A549 (cell line): ENCODE results near the gene PIM3. TPM values are rescaled to one million over a fixed set of nuclear protein-coding genes. Genes with fewer than 3 reads are reported as not detected.

Source experiments
- ATAC-seq, 2 experiments: fragments of 200-7000 bp in 1 of 2; fragments of >200 bp in 1 of 2; cut with Nextera tagmentation in 1 of 2; cut with Tn5 transposase in 1 of 2; 3 replicates each; pipeline versions ENCODE4 v1.8.0 to v1.9.1; 2018 to 2020; ENCODE audit warnings: mild to moderate bottlenecking in 1 of 2, moderate library complexity in 1 of 2
- CTCF ChIA-PET: fragments of 300-600 bp; sonication (Branson Sonifier 250); formaldehyde crosslinking; extraction: SDS; loops from one replicate; lab custom pipeline; 2021; ENCODE audit warnings: antibody characterized with exemption, inconsistent platforms; lab: Yijun Ruan, JAX
- POLR2A ChIA-PET: fragments of 350-600 bp; formaldehyde crosslinking; extraction: SDS; loops from one replicate; lab custom pipeline; 2021; ENCODE audit warnings: antibody characterized with exemption, inconsistent platforms; lab: Yijun Ruan, JAX
- DNase-seq, 2 experiments: peaks; one replicate each; pipeline versions ENCODE4 v3.0.0 to v3.0.0-alpha.2; 2011 to 2016; ENCODE audit warnings: low read depth in 1 of 2, low spot score in 1 of 2
- FAIRE-seq: peaks from 2 replicates; lab custom pipeline; 2011; peaks lifted over from hg19 to GRCh38; lab: Jason Lieb, UNC
- H3K27ac ChIP-seq, 2 experiments: fragments of >200 bp; sonication (Bioruptor Twin); formaldehyde crosslinking; 3 replicates each; pipeline ENCODE4 v1.5.1; 2016 to 2017
- H3K4me1 ChIP-seq: fragments of >200 bp; sonication (Bioruptor Twin); formaldehyde crosslinking; 3 replicates; pipeline ENCODE4 v1.6.1; 2016
- H3K4me2 ChIP-seq: fragments of >200 bp; sonication (Bioruptor Twin); formaldehyde crosslinking; 3 replicates; pipeline ENCODE4 v1.6.1; 2016
- H3K4me3 ChIP-seq: fragments of >200 bp; sonication (Bioruptor Twin); formaldehyde crosslinking; 3 replicates; pipeline ENCODE4 v1.5.1; 2016
- H3K9me3 ChIP-seq: fragments of >200 bp; sonication (Bioruptor Twin); formaldehyde crosslinking; 3 replicates; pipeline ENCODE4 v1.6.1; 2016
- EHF ChIP-seq: fragments of 250-450 bp; sonication (Bioruptor Pico); IDR thresholded peaks from 2 replicates; pipeline ENCODE4 v1.5.0; 2020; ENCODE audit warnings: mild to moderate bottlenecking
- HOXA7 ChIP-seq: fragments of 250-450 bp; sonication (Bioruptor Pico); IDR thresholded peaks from 2 replicates; pipeline ENCODE4 v1.5.0; 2020; ENCODE audit warnings: mild to moderate bottlenecking, moderate library complexity
- JUNB ChIP-seq: fragments of >200 bp; sonication (Bioruptor Twin); formaldehyde crosslinking; IDR thresholded peaks from 2 replicates; pipeline ENCODE4 v1.6.1; 2016
- KDM1A ChIP-seq: fragments of 200-600 bp; sonication (generic); IDR thresholded peaks from 2 replicates; pipeline ENCODE4 v1.6.1; 2016; ENCODE audit warnings: low read depth, mild to moderate bottlenecking
- NPAS2 ChIP-seq: fragments of 250-450 bp; sonication (Bioruptor Pico); IDR thresholded peaks from 2 replicates; pipeline ENCODE4 v1.8.0; 2022; ENCODE audit warnings: mild to moderate bottlenecking, moderate library complexity, borderline replicate concordance
- NR3C1 ChIP-seq: fragments of >200 bp; sonication (Bioruptor Twin); formaldehyde crosslinking; IDR thresholded peaks from 3 replicates; pipeline ENCODE4 v1.6.1; 2017
- POLR2A ChIP-seq: IDR thresholded peaks from 2 replicates; pipeline ENCODE4 v1.6.1; 2012; ENCODE audit warnings: mild to moderate bottlenecking, low read length
- POLR2AphosphoS2 ChIP-seq: conservative IDR thresholded peaks from 2 replicates; pipeline ENCODE4 v1.6.1; 2012; ENCODE audit warnings: low read length, improper control_type of control experiment, inconsistent platforms
- RAD21 ChIP-seq, 2 experiments: fragments of >200 bp in 1 of 2; sonication (Bioruptor Twin) in 1 of 2; formaldehyde crosslinking in 1 of 2; IDR thresholded peaks in 1 of 2; conservative IDR thresholded peaks in 1 of 2; 2 replicates in 1 of 2; 3 replicates in 1 of 2; pipeline ENCODE4 v1.6.1; 2012 to 2018; ENCODE audit warnings: inconsistent platforms in 1 of 2
- RARB ChIP-seq: fragments of 250-450 bp; sonication (Bioruptor Pico); IDR thresholded peaks from 2 replicates; pipeline ENCODE4 v1.8.0; 2021; ENCODE audit warnings: mild to moderate bottlenecking, moderate library complexity
- SMC3 ChIP-seq: fragments of >200 bp; sonication (Bioruptor Twin); formaldehyde crosslinking; IDR thresholded peaks from 3 replicates; pipeline ENCODE4 v1.6.1; 2018; ENCODE audit warnings: inconsistent platforms
- SREBF2 ChIP-seq: fragments of 450-650 bp; IDR thresholded peaks from 2 replicates; pipeline ENCODE4 v1.6.1; 2014; ENCODE audit warnings: mild to moderate bottlenecking, moderate library complexity
- ZC3H11A ChIP-seq: fragments of 450-650 bp; IDR thresholded peaks from 2 replicates; pipeline ENCODE4 v1.6.1; 2014; ENCODE audit warnings: antibody characterized with exemption, mild to moderate bottlenecking
- WGBS: methylation state at CpG from one replicate; pipeline ENCODE4 v1.1.6; 2017; ENCODE audit errors: missing lambda C conversion rate; 5-methylcytosine and 5-hydroxymethylcytosine counted together
- polyA plus RNA-seq, 4 experiments: library from polyadenylated mRNA; depleted of rRNA in 3 of 4; stranded (reverse); fragments of >200 nt; fragmentation: RNase III in 1 of 4; extraction: RNeasy Plus Mini Kit Qiagen cat#74134 plus additional on column Dnase treatment in 1 of 4; gene quantifications; 2 replicates in 3 of 4; 3 replicates in 1 of 4; pipeline ENCODE4 v1.2.3, GENCODE V29; 2011 to 2017
- TF ChIP-seq, protein P1 (sequence below): fragments of >200 bp; sonication (Bioruptor Twin); formaldehyde crosslinking; IDR thresholded peaks from 3 replicates; pipeline ENCODE4 v1.5.1; 2016
- TF ChIP-seq, protein P2 (sequence below): fragments of >200 bp; sonication (Bioruptor Twin); formaldehyde crosslinking; IDR thresholded peaks from 3 replicates; pipeline ENCODE4 v1.6.1; 2016
- TF ChIP-seq, protein P3 (sequence below): IDR thresholded peaks from 2 replicates; pipeline ENCODE4 v1.6.1; 2012
- TF ChIP-seq, protein P4 (sequence below): fragments of 250-450 bp; sonication (Bioruptor Pico); IDR thresholded peaks from 2 replicates; pipeline ENCODE4 v1.5.0; 2020; ENCODE audit warnings: low read depth, mild to moderate bottlenecking, moderate library complexity
- TF ChIP-seq, protein P5 (sequence below): fragments of >200 bp; sonication (Bioruptor Twin); formaldehyde crosslinking; IDR thresholded peaks from 2 replicates; pipeline ENCODE4 v1.6.1; 2016

PIM3 gene
- polyA plus RNA-seq, 2 of the 4 experiments (the other 2 are of a cell fraction), result 4.4 to 11.3 TPM

DNA sequence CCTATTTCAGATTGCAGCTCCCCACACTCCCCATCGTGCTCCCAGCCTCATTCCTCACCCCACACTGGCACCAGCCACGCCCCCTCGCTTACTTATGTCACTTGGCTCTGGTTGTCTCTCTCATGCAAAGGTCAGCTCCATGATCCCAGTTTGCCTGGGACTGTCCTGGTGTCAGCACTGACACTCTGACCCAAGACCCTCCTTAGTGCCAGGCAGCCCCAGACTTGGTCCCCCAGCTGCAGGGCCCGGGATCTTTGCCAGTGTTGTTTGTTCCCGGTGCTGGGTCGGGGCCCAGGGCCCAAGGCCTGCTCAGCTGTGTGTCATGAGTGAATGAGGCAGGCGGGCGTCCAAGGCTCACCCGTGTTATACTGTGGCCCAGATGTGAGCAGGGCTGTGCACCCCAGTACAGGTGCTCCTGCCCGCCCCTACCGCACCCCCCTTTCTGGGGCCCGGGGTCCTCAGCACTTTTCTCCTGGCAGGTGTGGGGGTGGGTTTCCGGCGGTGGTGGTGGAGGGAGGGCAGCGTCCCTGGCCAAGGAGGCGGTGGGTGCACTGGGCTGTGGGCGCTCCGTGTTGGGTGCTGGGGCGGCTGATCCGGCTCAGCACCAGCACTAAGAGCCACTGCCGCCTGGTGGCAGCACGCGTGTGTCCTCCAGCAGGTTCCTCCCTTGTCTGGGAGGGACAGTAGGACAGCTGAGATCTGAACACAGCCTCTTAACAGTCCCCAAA lies 32.5 kb downstream of the PIM3 start:
- Histone ChIP-seq H3K27ac (peak overlapping the region; percentile 52 to 74; a peak in 5 of 6 replicates), H3K4me3 (no peak overlapping the region), H3K9me3 (peaks cover 8% of the 10 kb centered on the region; the same call in 1 of the 3 replicates), H3K4me1 (no peaks in the 10 kb centered on the region), H3K4me2 (peak overlapping the region; percentile 69)
- DNase-seq (peak; percentile 44 to 65), ATAC-seq (peak; percentile 92 to 96), FAIRE-seq (no peak)
- POLR2A ChIA-PET, result no interaction called here
- TF ChIP-seq, protein P1, sequence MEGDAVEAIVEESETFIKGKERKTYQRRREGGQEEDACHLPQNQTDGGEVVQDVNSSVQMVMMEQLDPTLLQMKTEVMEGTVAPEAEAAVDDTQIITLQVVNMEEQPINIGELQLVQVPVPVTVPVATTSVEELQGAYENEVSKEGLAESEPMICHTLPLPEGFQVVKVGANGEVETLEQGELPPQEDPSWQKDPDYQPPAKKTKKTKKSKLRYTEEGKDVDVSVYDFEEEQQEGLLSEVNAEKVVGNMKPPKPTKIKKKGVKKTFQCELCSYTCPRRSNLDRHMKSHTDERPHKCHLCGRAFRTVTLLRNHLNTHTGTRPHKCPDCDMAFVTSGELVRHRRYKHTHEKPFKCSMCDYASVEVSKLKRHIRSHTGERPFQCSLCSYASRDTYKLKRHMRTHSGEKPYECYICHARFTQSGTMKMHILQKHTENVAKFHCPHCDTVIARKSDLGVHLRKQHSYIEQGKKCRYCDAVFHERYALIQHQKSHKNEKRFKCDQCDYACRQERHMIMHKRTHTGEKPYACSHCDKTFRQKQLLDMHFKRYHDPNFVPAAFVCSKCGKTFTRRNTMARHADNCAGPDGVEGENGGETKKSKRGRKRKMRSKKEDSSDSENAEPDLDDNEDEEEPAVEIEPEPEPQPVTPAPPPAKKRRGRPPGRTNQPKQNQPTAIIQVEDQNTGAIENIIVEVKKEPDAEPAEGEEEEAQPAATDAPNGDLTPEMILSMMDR, result peak; percentile 60
- TF ChIP-seq POLR2A (no peak), RAD21 (conservative IDR thresholded peaks at IDR 0.05 in 1 of 2, IDR thresholded peaks at IDR 0.05 in 1 of 2) (peak; percentile 50 to 66; a peak in 4 of 5 replicates), SMC3 (peak; percentile 61), SREBF2 (no peak)
- CTCF ChIA-PET, result interaction anchor here (0.6 to 6.5 kb wide), 17 partner anchors 9 to 683 kb away, joined by 3 to 39 read pairs (median 3); no protein-coding TSS in a partner anchor
- 18% methylated on average over 12 of the region's 23 CpGs for WGBS

DNA sequence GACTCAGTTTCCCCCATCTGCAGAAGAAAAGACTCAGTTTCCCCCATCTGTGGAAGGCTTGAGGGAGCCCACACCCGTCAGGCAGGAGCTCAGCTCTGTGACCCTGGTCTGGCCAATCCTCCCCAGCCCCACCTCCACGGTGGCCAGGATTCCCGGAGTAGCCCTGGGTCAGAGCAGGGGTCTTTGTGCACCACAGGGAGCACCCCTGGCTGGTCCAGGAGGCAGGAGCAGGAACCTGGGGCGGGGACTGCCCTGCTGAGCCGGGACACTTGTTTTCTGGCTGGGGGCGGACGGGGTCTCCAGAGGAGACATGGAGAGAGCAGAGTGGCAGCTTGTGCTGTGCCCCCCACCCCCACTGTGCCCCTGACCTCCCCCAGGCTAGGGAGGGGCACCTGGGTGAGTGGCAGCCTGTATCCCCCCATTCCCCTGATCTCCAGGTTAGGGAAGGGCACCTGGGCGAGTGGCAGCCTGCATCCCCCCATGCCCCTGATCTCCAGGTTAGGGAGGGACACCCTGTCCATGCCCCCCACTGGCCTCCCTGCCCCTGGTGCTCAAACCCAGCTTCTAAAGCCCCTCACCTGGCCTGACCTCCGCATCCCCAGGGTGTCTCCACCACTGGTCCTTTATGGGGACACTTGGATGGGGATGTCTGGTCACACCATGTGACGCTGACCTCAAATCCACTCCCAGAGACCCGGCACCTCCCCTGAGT lies 33.2 kb downstream of the PIM3 start:
- H3K9me3 ChIP-seq, result peaks cover 8% of the 10 kb centered on the region; the same call in 1 of the 3 replicates
- H3K4me3 ChIP-seq, result no peak overlapping the region
- no peak overlapping the region; a peak in 2 of 6 replicates for H3K27ac ChIP-seq
- TF ChIP-seq ZC3H11A, result no peak
- TF ChIP-seq HOXA7 (CRISPR knock-in tag), result no peak
- TF ChIP-seq EHF, result no peak
- TF ChIP-seq NPAS2 (CRISPR knock-in tag), result no peak
- TF ChIP-seq, protein P2, sequence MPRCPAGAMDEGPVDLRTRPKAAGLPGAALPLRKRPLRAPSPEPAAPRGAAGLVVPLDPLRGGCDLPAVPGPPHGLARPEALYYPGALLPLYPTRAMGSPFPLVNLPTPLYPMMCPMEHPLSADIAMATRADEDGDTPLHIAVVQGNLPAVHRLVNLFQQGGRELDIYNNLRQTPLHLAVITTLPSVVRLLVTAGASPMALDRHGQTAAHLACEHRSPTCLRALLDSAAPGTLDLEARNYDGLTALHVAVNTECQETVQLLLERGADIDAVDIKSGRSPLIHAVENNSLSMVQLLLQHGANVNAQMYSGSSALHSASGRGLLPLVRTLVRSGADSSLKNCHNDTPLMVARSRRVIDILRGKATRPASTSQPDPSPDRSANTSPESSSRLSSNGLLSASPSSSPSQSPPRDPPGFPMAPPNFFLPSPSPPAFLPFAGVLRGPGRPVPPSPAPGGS, result no peak
- TF ChIP-seq, protein P3, sequence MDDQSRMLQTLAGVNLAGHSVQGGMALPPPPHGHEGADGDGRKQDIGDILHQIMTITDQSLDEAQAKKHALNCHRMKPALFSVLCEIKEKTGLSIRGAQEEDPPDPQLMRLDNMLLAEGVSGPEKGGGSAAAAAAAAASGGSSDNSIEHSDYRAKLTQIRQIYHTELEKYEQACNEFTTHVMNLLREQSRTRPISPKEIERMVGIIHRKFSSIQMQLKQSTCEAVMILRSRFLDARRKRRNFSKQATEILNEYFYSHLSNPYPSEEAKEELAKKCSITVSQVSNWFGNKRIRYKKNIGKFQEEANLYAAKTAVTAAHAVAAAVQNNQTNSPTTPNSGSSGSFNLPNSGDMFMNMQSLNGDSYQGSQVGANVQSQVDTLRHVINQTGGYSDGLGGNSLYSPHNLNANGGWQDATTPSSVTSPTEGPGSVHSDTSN, result no peak
- TF ChIP-seq POLR2AphosphoS2, result no peak
- TF ChIP-seq JUNB, result no peak
- TF ChIP-seq, protein P4, sequence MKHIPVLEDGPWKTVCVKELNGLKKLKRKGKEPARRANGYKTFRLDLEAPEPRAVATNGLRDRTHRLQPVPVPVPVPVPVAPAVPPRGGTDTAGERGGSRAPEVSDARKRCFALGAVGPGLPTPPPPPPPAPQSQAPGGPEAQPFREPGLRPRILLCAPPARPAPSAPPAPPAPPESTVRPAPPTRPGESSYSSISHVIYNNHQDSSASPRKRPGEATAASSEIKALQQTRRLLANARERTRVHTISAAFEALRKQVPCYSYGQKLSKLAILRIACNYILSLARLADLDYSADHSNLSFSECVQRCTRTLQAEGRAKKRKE (CRISPR knock-in tag), result no peak
- TF ChIP-seq NR3C1, result no peak
- no peak for TF ChIP-seq RARB (CRISPR knock-in tag)
- TF ChIP-seq, protein P5, sequence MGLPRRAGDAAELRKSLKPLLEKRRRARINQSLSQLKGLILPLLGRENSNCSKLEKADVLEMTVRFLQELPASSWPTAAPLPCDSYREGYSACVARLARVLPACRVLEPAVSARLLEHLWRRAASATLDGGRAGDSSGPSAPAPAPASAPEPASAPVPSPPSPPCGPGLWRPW, result no peak
- no peak for TF ChIP-seq KDM1A
- TF ChIP-seq, all 56 proteins: peak for 0
- H3K4me2 ChIP-seq, result peak overlapping the region; percentile 69
- ChIA-PET CTCF (interaction anchor here (0.6 to 6.5 kb wide), 15 partner anchors 8 to 682 kb away, joined by 3 to 39 read pairs (median 3); no protein-coding TSS in a partner anchor), POLR2A (no interaction called here)
- no peak for DNase-seq
- FAIRE-seq, result no peak
- WGBS, result 67% methylated on average over 3 of the region's 11 CpGs
- H3K4me1 ChIP-seq, result peaks cover under 1% of the 10 kb centered on the region; the same call in 1 of the 3 replicates
- ATAC-seq, result peak in 1 of 2 experiments; percentile 48; a peak in 3 of 6 replicates
